ENCODE data around the gene LCE2C. TPM values are rescaled to one million over a fixed set of nuclear protein-coding genes. Genes with fewer than 3 reads are reported as not detected.

Gene LCE2C
- total RNA-seq, 2 donors from 2014 or later: not detected

- TF ChIP-seq, protein P1, sequence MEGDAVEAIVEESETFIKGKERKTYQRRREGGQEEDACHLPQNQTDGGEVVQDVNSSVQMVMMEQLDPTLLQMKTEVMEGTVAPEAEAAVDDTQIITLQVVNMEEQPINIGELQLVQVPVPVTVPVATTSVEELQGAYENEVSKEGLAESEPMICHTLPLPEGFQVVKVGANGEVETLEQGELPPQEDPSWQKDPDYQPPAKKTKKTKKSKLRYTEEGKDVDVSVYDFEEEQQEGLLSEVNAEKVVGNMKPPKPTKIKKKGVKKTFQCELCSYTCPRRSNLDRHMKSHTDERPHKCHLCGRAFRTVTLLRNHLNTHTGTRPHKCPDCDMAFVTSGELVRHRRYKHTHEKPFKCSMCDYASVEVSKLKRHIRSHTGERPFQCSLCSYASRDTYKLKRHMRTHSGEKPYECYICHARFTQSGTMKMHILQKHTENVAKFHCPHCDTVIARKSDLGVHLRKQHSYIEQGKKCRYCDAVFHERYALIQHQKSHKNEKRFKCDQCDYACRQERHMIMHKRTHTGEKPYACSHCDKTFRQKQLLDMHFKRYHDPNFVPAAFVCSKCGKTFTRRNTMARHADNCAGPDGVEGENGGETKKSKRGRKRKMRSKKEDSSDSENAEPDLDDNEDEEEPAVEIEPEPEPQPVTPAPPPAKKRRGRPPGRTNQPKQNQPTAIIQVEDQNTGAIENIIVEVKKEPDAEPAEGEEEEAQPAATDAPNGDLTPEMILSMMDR (IDR thresholded peaks at IDR 0.05): no peak
- TF ChIP-seq POLR2A (IDR thresholded peaks at IDR 0.05): no peak
- Histone ChIP-seq H3K36me3 (replicated peaks in 1 of 2; ENCODE audit: insufficient read depth in 1 of 2, low read depth in 2 of 2) (no peaks in the 10 kb centered on the region), H3K9me3 (no peaks in the 10 kb centered on the region), H3K27me3 (no peaks in the 10 kb centered on the region), H3K4me1 (no peaks in the 10 kb centered on the region), H3K27ac (no peak overlapping the region), H3K4me3 (no peak overlapping the region)
- WGBS, 2 donors: 70 to 78% methylated on average over 4 of the region's 4 CpGs
- DNase-seq: no peak
- no peak for ATAC-seq
- intact Hi-C loops (cut with DNase I): no loop called here
Observed at GRCh38 chr1:152699746-152700145, 24.7 kb downstream of the LCE2C start.

GRCh38 chr1:152707860-152708259 is 32.8 kb downstream of the LCE2C start, which contains the start of gene LCE4A:
Gene LCE4A (plus strand): TSS chr1:152708160. CDS start chr1:152709076, 916 bp downstream.
- WGBS, 2 donors: 69 to 78% methylated on average over 2 of the region's 2 CpGs
- H3K27ac ChIP-seq: no peak within 1 kb of the TSS
- no peaks in the 10 kb centered on the region for H3K27me3 ChIP-seq
- no peak for TF ChIP-seq POLR2A (IDR thresholded peaks at IDR 0.05)
- TF ChIP-seq, protein P1 (IDR thresholded peaks at IDR 0.05): no peak
- intact Hi-C loops (cut with DNase I): no loop called here
- H3K36me3 ChIP-seq (replicated peaks in 1 of 2; ENCODE audit: insufficient read depth in 1 of 2, low read depth in 2 of 2): no peaks in the 10 kb centered on the region
- H3K4me3 ChIP-seq: no peak within 1 kb of the TSS
- DNase-seq: no peak
- no peaks in the 10 kb centered on the region for H3K4me1 ChIP-seq
- H3K9me3 ChIP-seq: no peaks in the 10 kb centered on the region
- no peak for ATAC-seq

DNA sequence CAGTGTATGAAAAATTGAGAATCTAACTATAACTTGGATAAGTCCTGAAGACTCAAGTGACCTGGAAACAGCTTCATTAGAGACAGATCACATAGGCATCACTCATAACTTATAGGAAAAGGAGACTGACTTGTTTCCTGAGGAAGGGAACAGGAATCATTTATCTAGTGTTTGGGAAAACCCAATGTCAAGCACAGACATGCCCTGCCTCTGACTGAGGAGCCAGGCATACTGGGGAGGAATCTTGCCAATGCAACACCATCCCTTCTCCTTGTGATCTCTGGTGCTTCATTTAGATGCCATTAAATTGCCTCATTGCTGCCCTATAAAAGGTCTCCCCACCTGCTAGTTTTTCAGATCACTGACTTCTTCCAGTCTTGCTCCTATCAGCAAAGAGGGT is 43.2 kb downstream of the LCE2C start:
- Histone ChIP-seq H3K9me3 (peaks cover 0 to 8% (median 0%) of the 10 kb centered on the region in 3 donors), H3K36me3 (replicated peaks in 1 of 2; ENCODE audit: insufficient read depth in 1 of 2, low read depth in 2 of 2) (no peaks in the 10 kb centered on the region), H3K27me3 (no peaks in the 10 kb centered on the region), H3K4me3 (no peak overlapping the region), H3K27ac (no peak overlapping the region), H3K4me1 (no peaks in the 10 kb centered on the region)
- DNase-seq (no peak), ATAC-seq (no peak)
- TF ChIP-seq, protein P1 (IDR thresholded peaks at IDR 0.05): no peak
- TF ChIP-seq POLR2A (IDR thresholded peaks at IDR 0.05): no peak
- intact Hi-C loops (cut with DNase I): no loop called here

GRCh38 chr1:152725261-152725660 is 50.2 kb downstream of the LCE2C start:
- Histone ChIP-seq H3K27me3 (no peaks in the 10 kb centered on the region), H3K4me3 (no peak overlapping the region), H3K36me3 (replicated peaks in 1 of 2; ENCODE audit: insufficient read depth in 1 of 2, low read depth in 2 of 2) (no peaks in the 10 kb centered on the region), H3K4me1 (no peaks in the 10 kb centered on the region), H3K27ac (no peak overlapping the region), H3K9me3 (no peaks in the 10 kb centered on the region)
- DNase-seq (no peak), ATAC-seq (no peak)
- intact Hi-C loops (cut with DNase I): no loop called here
- no peak for TF ChIP-seq POLR2A (IDR thresholded peaks at IDR 0.05)
- TF ChIP-seq, protein P1 (IDR thresholded peaks at IDR 0.05): no peak

Other genes with a start within 250 kb of the LCE2C start
- gene LCE5A, start 164.5 kb upstream of the LCE2C start, total RNA-seq: not detected
- gene CRCT1, start 160.8 kb upstream of the LCE2C start, total RNA-seq: not detected
- not detected for gene LCE3E, start 108.5 kb upstream of the LCE2C start, total RNA-seq
- gene LCE3D, start 94.8 kb upstream of the LCE2C start, total RNA-seq: not detected
- not detected for gene LCE3C, start 75.0 kb upstream of the LCE2C start, total RNA-seq
- gene LCE3B, start 61.5 kb upstream of the LCE2C start, total RNA-seq: not detected
- gene LCE3A, start 52.2 kb upstream of the LCE2C start, total RNA-seq: not detected
- gene LCE2D, start 11.9 kb upstream of the LCE2C start, total RNA-seq: not detected
- not detected for gene LCE2B, start 10.8 kb downstream of the LCE2C start, total RNA-seq
- not detected for gene LCE2A, start 23.1 kb downstream of the LCE2C start, total RNA-seq
- gene LCE4A, start 32.9 kb downstream of the LCE2C start, total RNA-seq: not detected
- not detected for gene KPRP, start 82.7 kb downstream of the LCE2C start, total RNA-seq
- not detected for gene LCE1F, start 99.9 kb downstream of the LCE2C start, total RNA-seq
- gene LCE1E, start 111.0 kb downstream of the LCE2C start, total RNA-seq: not detected
- gene LCE1D, start 121.4 kb downstream of the LCE2C start, total RNA-seq: not detected
- not detected for gene LCE1C, start 131.4 kb downstream of the LCE2C start, total RNA-seq
- gene LCE1B, start 136.7 kb downstream of the LCE2C start, total RNA-seq: not detected
- not detected for gene LCE1A, start 152.2 kb downstream of the LCE2C start, total RNA-seq
- not detected for gene LCE6A, start 167.6 kb downstream of the LCE2C start, total RNA-seq
- gene LCE7A, start 184.7 kb downstream of the LCE2C start, total RNA-seq: not detected
- gene SMCP, start 203.0 kb downstream of the LCE2C start, total RNA-seq: not detected
- not detected for gene IVL, start 233.3 kb downstream of the LCE2C start, total RNA-seq

Measured in body of pancreas (tissue), 4 donors.